GM19023 (cell line): ENCODE data around the gene PTPN18.
A peak's percentile ranks its signal among the peaks of the same experiment; 100 is the strongest.
"Not testable (repeated sequence)": the region's sequence is repeated elsewhere in the genome, so short reads cannot be mapped to it uniquely, and the experiment has no call there.

Source experiments
- ATAC-seq: cut with Tn5 transposase; IDR thresholded peaks from one replicate; pipeline ENCODE4 v1.9.1; 2021; ENCODE audit warnings: mild to moderate bottlenecking, moderate library complexity; ENCODE audit not compliant: unreplicated experiment

The PTPN18 gene

GRCh38 chr2:130355578-130356431 lies at the start of gene PTPN18:
Gene PTPN18, plus strand, starts transcription at chr2:130356056. Its CDS starts 52 bp downstream, at chr2:130356108.
- ATAC-seq: peak; percentile 96

- no peak for ATAC-seq
These were observed 48.0 kb upstream of the PTPN18 start for GRCh38 chr2:130307850-130308249.

- ATAC-seq: peak; percentile 66
These were observed 45.0 kb upstream of the PTPN18 start for GRCh38 chr2:130310881-130311280.

GRCh38 chr2:130313812-130314334 lies 42.0 kb upstream of the PTPN18 start:
- no peak for ATAC-seq

- ATAC-seq: no peak
These were observed 41.5 kb upstream of the PTPN18 start for GRCh38 chr2:130314377-130314776.

GRCh38 chr2:130316596-130316995 lies 39.3 kb upstream of the PTPN18 start:
- ATAC-seq: no peak

- ATAC-seq: no peak
These were observed 37.0 kb upstream of the PTPN18 start for GRCh38 chr2:130318906-130319305.

- no peak for ATAC-seq
These were observed 36.3 kb upstream of the PTPN18 start for GRCh38 chr2:130319536-130319935.

GRCh38 chr2:130327703-130328527 lies 27.9 kb upstream of the PTPN18 start:
- no peak for ATAC-seq

- ATAC-seq: no peak
These were observed 27.1 kb upstream of the PTPN18 start for GRCh38 chr2:130328710-130329109.

GRCh38 chr2:130332271-130333073 lies 23.4 kb upstream of the PTPN18 start:
- ATAC-seq: peak; percentile 83

- not testable (repeated sequence) for ATAC-seq
These were observed 22.6 kb upstream of the PTPN18 start for GRCh38 chr2:130333253-130333652.

GRCh38 chr2:130334026-130334425 lies 21.8 kb upstream of the PTPN18 start:
- no peak for ATAC-seq

GRCh38 chr2:130335226-130335625 lies 20.6 kb upstream of the PTPN18 start:
- ATAC-seq: no peak

- ATAC-seq: no peak
These were observed 19.5 kb upstream of the PTPN18 start for GRCh38 chr2:130336150-130336876.

GRCh38 chr2:130336877-130337734 lies 18.8 kb upstream of the PTPN18 start:
- no peak for ATAC-seq

GRCh38 chr2:130337735-130338325 lies 18.0 kb upstream of the PTPN18 start:
- ATAC-seq: no peak

- ATAC-seq: no peak
These were observed 17.0 kb upstream of the PTPN18 start for GRCh38 chr2:130338793-130339345.
